C1 segment of cervical spinal cord (tissue), 14 donors: ENCODE results near the gene TOMM34.

ENCODE experiments used
- DNase-seq, 14 donors: peaks; one replicate each; lab custom pipeline; 2025; lab: John Stamatoyannopoulos, UW

Gene TOMM34

GRCh38 chr20:44960103-44960852 is at the start of gene TOMM34:
TOMM34 (minus strand) TSS chr20:44960397; CDS start chr20:44960333, 64 bp downstream.
- DNase-seq, result peak; percentile 37 to 91 (median 81)

- DNase-seq, result no peak
Observed at GRCh38 chr20:45008521-45009049, 48.4 kb upstream of the TOMM34 start.

GRCh38 chr20:44997668-44998067 is 37.5 kb upstream of the TOMM34 start:
- no peak for DNase-seq

GRCh38 chr20:44997171-44997570 is 37.0 kb upstream of the TOMM34 start:
- DNase-seq, result no peak

GRCh38 chr20:44993343-44993742 is 33.1 kb upstream of the TOMM34 start:
- no peak for DNase-seq

- no peak for DNase-seq
Observed at GRCh38 chr20:44990957-44991356, 30.8 kb upstream of the TOMM34 start.

- peak in 3 of 14 donors; percentile 5 to 10 (median 5) for DNase-seq
Observed at GRCh38 chr20:44990425-44990824, 30.2 kb upstream of the TOMM34 start.

GRCh38 chr20:44988631-44989171 is 28.5 kb upstream of the TOMM34 start:
- DNase-seq, result no peak

- DNase-seq, result no peak
Observed at GRCh38 chr20:44983093-44983674, 23.0 kb upstream of the TOMM34 start.

- no peak for DNase-seq
Observed at GRCh38 chr20:44981736-44982406, 21.7 kb upstream of the TOMM34 start.

- DNase-seq, result peak in 4 of 14 donors; percentile 11 to 18 (median 13)
Observed at GRCh38 chr20:44979090-44979621, 19.0 kb upstream of the TOMM34 start.

GRCh38 chr20:44976698-44977097 is 16.5 kb upstream of the TOMM34 start:
- no peak for DNase-seq

- DNase-seq, result no peak
Observed at GRCh38 chr20:44973053-44973452, 12.9 kb upstream of the TOMM34 start.

GRCh38 chr20:44970243-44970757 is 10.1 kb upstream of the TOMM34 start:
- DNase-seq, result no peak

- DNase-seq, result no peak
Observed at GRCh38 chr20:44969300-44969894, 9.2 kb upstream of the TOMM34 start.

GRCh38 chr20:44967207-44967807 is 7.1 kb upstream of the TOMM34 start:
- peak in 1 of 14 donors; percentile 3 for DNase-seq

- DNase-seq, result peak; percentile 29 to 97 (median 90)
Observed at GRCh38 chr20:44966030-44966961, 6.1 kb upstream of the TOMM34 start, which contains the start of gene STK4. STK4 (plus strand) TSS chr20:44966512; CDS start chr20:44966569, 57 bp downstream.

- no peak for DNase-seq
Observed at GRCh38 chr20:44965651-44966029, 5.4 kb upstream of the TOMM34 start.
